H1 (cell line): ENCODE data around the gene PTGES2.
"Not testable (repeated sequence)": the region's sequence is repeated elsewhere in the genome, so short reads cannot be mapped to it uniquely, and the experiment has no call there.

ENCODE experiments used
- CREB1 ChIP-seq: IDR thresholded peaks from 2 replicates; pipeline ENCODE4 v1.6.1; 2012; ENCODE audit warnings: inconsistent platforms
- EZH2 ChIP-seq: fragments of 200-600 bp; sonication (generic); IDR thresholded peaks from 2 replicates; pipeline ENCODE4 v1.7.1; 2012; ENCODE audit warnings: low read depth, mild to moderate bottlenecking, moderate library complexity, low read length, inconsistent platforms; ENCODE audit not compliant: severe bottlenecking
- POLR2AphosphoS5 ChIP-seq: IDR thresholded peaks from 2 replicates; pipeline ENCODE4 v1.6.1; 2011; ENCODE audit warnings: low read depth, low read length

DNA sequence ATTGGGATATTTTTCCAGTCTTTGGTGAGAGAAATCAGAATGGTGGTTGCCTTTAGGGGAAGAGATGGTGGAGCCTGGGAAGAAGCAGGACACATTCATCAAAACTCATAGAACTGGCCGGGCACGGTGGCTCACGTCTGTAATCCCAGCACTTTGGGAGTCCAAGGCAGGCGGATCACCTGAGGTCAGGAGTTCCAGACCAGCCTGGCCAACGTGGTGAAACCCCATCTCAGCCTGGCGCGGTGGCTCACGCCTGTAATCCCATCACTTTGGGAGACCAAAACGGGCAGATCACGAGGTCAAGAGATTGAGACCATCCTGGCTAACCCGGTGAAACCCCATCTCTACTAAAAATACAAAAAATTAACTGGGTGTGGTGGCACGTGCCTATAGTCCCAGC lies 15.8 kb downstream of the PTGES2 start:
- TF ChIP-seq POLR2AphosphoS5, CREB1, EZH2: not testable (repeated sequence)
